Measurements from ENCODE around the gene ITPRIPL2. TPM values are rescaled to one million over a fixed set of nuclear protein-coding genes. Genes with fewer than 3 reads are reported as not detected.

The ITPRIPL2 gene
- total and polyA plus RNA-seq, 2 of the 13 experiments (the other 11 are each of a cell fraction or from before 2014, with no cell fraction given), result 5.9 to 12.6 TPM

- no peak for TF ChIP-seq ZBTB2 (CRISPR knock-in tag; IDR thresholded peaks at IDR 0.05; ENCODE audit: low read depth)
- TF ChIP-seq, protein P1, sequence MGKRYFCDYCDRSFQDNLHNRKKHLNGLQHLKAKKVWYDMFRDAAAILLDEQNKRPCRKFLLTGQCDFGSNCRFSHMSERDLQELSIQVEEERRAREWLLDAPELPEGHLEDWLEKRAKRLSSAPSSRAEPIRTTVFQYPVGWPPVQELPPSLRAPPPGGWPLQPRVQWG (CRISPR knock-in tag; IDR thresholded peaks at IDR 0.05; ENCODE audit: borderline replicate concordance, low read depth), result no peak
- peak; percentile 82; the same call in 1 of the 2 replicates for TF ChIP-seq MYC (CRISPR knock-in tag; IDR thresholded peaks at IDR 0.05; ENCODE audit: borderline replicate concordance)
- TF ChIP-seq DMAP1 (CRISPR knock-in tag; IDR thresholded peaks at IDR 0.05), result no peak
- no peak for TF ChIP-seq TRIM24 (CRISPR knock-in tag; IDR thresholded peaks at IDR 0.05)
- TF ChIP-seq KLF11 (CRISPR knock-in tag; IDR thresholded peaks at IDR 0.05), result no peak
- no peak for TF ChIP-seq ADNP (CRISPR knock-in tag; IDR thresholded peaks at IDR 0.05)
- peak; percentile 10; the same call in 1 of the 2 replicates for TF ChIP-seq ZNF724P (CRISPR knock-in tag; IDR thresholded peaks at IDR 0.05; ENCODE audit: borderline replicate concordance)
- TF ChIP-seq, protein P2, sequence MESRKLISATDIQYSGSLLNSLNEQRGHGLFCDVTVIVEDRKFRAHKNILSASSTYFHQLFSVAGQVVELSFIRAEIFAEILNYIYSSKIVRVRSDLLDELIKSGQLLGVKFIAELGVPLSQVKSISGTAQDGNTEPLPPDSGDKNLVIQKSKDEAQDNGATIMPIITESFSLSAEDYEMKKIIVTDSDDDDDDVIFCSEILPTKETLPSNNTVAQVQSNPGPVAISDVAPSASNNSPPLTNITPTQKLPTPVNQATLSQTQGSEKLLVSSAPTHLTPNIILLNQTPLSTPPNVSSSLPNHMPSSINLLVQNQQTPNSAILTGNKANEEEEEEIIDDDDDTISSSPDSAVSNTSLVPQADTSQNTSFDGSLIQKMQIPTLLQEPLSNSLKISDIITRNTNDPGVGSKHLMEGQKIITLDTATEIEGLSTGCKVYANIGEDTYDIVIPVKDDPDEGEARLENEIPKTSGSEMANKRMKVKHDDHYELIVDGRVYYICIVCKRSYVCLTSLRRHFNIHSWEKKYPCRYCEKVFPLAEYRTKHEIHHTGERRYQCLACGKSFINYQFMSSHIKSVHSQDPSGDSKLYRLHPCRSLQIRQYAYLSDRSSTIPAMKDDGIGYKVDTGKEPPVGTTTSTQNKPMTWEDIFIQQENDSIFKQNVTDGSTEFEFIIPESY (CRISPR knock-in tag; IDR thresholded peaks at IDR 0.05), result no peak
- peak; percentile 66; the same call in 1 of the 2 replicates for TF ChIP-seq ZBTB38 (CRISPR knock-in tag; IDR thresholded peaks at IDR 0.05)
- no peak for TF ChIP-seq KDM1A (CRISPR knock-in tag; IDR thresholded peaks at IDR 0.05)
- TF ChIP-seq IRX3 (CRISPR knock-in tag; IDR thresholded peaks at IDR 0.05; ENCODE audit: borderline replicate concordance, low read depth), result no peak
- no peak; the same call in 1 of the 2 replicates for TF ChIP-seq HDAC6 (IDR thresholded peaks at IDR 0.05; ENCODE audit: low read depth, low read length)
- TF ChIP-seq FOXA1 (IDR thresholded peaks at IDR 0.05), result no peak
- peak; percentile 7; the same call in 1 of the 2 replicates for TF ChIP-seq FOXA1 (CRISPR knock-in tag; IDR thresholded peaks at IDR 0.05)
- peak; percentile 76; the same call in 1 of the 2 replicates for TF ChIP-seq ZNF235 (CRISPR knock-in tag; IDR thresholded peaks at IDR 0.05; ENCODE audit: borderline replicate concordance)
- no peak for TF ChIP-seq SIX1 (CRISPR knock-in tag; IDR thresholded peaks at IDR 0.05; ENCODE audit: borderline replicate concordance)
- no peak for TF ChIP-seq ZNF17 (CRISPR knock-in tag; IDR thresholded peaks at IDR 0.05)
- TF ChIP-seq ERF (CRISPR knock-in tag; IDR thresholded peaks at IDR 0.05), result peak; percentile 38; the same call in 1 of the 2 replicates
- TF ChIP-seq RXRB (CRISPR knock-in tag; IDR thresholded peaks at IDR 0.05; ENCODE audit: borderline replicate concordance), result no peak
- TF ChIP-seq FOXM1 (CRISPR knock-in tag; IDR thresholded peaks at IDR 0.05), result no peak
- no peak for TF ChIP-seq KAT8 (CRISPR knock-in tag; IDR thresholded peaks at IDR 0.05)
- no peak for TF ChIP-seq ETS1 (CRISPR knock-in tag; IDR thresholded peaks at IDR 0.05)
- TF ChIP-seq, protein P3, sequence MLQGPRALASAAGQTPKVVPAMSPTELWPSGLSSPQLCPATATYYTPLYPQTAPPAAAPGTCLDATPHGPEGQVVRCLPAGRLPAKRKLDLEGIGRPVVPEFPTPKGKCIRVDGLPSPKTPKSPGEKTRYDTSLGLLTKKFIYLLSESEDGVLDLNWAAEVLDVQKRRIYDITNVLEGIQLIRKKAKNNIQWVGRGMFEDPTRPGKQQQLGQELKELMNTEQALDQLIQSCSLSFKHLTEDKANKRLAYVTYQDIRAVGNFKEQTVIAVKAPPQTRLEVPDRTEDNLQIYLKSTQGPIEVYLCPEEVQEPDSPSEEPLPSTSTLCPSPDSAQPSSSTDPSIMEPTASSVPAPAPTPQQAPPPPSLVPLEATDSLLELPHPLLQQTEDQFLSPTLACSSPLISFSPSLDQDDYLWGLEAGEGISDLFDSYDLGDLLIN (CRISPR knock-in tag; IDR thresholded peaks at IDR 0.05; ENCODE audit: borderline replicate concordance), result no peak
- TF ChIP-seq ZNF605 (CRISPR knock-in tag; IDR thresholded peaks at IDR 0.05), result no peak
- no peak for TF ChIP-seq SRSF9 (IDR thresholded peaks at IDR 0.05; ENCODE audit: borderline replicate concordance, insufficient read depth, low read depth, low read length, poor library complexity, severe bottlenecking)
Observed at GRCh38 chr16:19167710-19168370, 54.1 kb downstream of the ITPRIPL2 start, which contains the start of gene SYT17 (continued).

Measured in HepG2 (cell line).